Spleen (tissue), 7 donors: ENCODE measurements around the gene ZNF337.
"Not testable (repeated sequence)": the region's sequence is repeated elsewhere in the genome, so short reads cannot be mapped to it uniquely, and the experiment has no call there.

Experiments used
- POLR2A ChIP-seq, 3 donors: fragments of 450-650 bp; IDR thresholded peaks; one replicate each; pipeline ENCODE4 v1.5.1; 2017; ENCODE audit warnings: antibody characterized with exemption in 3 of 3, mild to moderate bottlenecking in 1 of 3
- POLR2AphosphoS5 ChIP-seq, 3 donors: sonication (generic); formaldehyde crosslinking; IDR thresholded peaks; one replicate each; pipeline ENCODE4 v1.5.1; 2017; ENCODE audit warnings: antibody characterized with exemption in 3 of 3
- TF ChIP-seq, protein P1 (sequence below), 11 experiments: fragments of 200-600 bp in 7 of 11; fragments of 450-650 bp in 4 of 11; sonication (generic) in 4 of 11; IDR thresholded peaks in 8 of 11; conservative IDR thresholded peaks in 3 of 11; 1 replicate in 7 of 11; 2 replicates in 4 of 11; pipeline versions ENCODE4 v1.4.0 to v1.8.0; 2016 to 2021; ENCODE audit warnings: antibody characterized with exemption in 11 of 11, inconsistent platforms in 4 of 11, mild to moderate bottlenecking in 1 of 11
- donor health status: DM: no; HTN: no; CAD: no; lungs with moderate emphysema.
- donor health status: DM: no; HTN: no; CAD: no.
- donor health status: DM: no; HTN: no; CAD: no.

GRCh38 chr20:25704303-25704702, 7.7 kb upstream of the ZNF337 start:
- TF ChIP-seq, protein P1, sequence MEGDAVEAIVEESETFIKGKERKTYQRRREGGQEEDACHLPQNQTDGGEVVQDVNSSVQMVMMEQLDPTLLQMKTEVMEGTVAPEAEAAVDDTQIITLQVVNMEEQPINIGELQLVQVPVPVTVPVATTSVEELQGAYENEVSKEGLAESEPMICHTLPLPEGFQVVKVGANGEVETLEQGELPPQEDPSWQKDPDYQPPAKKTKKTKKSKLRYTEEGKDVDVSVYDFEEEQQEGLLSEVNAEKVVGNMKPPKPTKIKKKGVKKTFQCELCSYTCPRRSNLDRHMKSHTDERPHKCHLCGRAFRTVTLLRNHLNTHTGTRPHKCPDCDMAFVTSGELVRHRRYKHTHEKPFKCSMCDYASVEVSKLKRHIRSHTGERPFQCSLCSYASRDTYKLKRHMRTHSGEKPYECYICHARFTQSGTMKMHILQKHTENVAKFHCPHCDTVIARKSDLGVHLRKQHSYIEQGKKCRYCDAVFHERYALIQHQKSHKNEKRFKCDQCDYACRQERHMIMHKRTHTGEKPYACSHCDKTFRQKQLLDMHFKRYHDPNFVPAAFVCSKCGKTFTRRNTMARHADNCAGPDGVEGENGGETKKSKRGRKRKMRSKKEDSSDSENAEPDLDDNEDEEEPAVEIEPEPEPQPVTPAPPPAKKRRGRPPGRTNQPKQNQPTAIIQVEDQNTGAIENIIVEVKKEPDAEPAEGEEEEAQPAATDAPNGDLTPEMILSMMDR (IDR thresholded peaks at IDR 0.05 in 8 of 11, conservative IDR thresholded peaks at IDR 0.05 in 3 of 11), result not testable (repeated sequence)
- TF ChIP-seq POLR2AphosphoS5, POLR2A (IDR thresholded peaks at IDR 0.05): not testable (repeated sequence)
